Keratinocyte (primary cell): ENCODE measurements around the gene CACNG3. TPM values are rescaled to one million over a fixed set of nuclear protein-coding genes. Genes with fewer than 3 reads are reported as not detected.

ENCODE experiments used
- DNase-seq: peaks from one replicate; pipeline ENCODE4 v3.0.0-alpha.2; 2011; ENCODE audit warnings: low read depth, missing footprints, low spot score
- FAIRE-seq: peaks from 2 replicates; lab custom pipeline; 2011; peaks lifted over from hg19 to GRCh38; lab: Jason Lieb, UNC
- H2AFZ ChIP-seq: 2 replicates; pipeline ENCODE4 v1.6.0; 2012; ENCODE audit warnings: low read length, control low read depth, inconsistent platforms; ENCODE audit not compliant: control insufficient read depth
- H3K27ac ChIP-seq: 2 replicates; pipeline ENCODE4 v1.5.1; 2011; ENCODE audit warnings: low read length; ENCODE audit not compliant: control insufficient read depth, insufficient read depth
- H3K27me3 ChIP-seq: 3 replicates; pipeline ENCODE4 v1.6.0; 2011; ENCODE audit warnings: low read length; ENCODE audit not compliant: control insufficient read depth, insufficient read depth; ENCODE audit errors: extremely low read depth
- H3K36me3 ChIP-seq, 2 experiments: 2 replicates in 1 of 2; 3 replicates in 1 of 2; pipeline ENCODE4 v1.5.1; 2011; ENCODE audit warnings: low read length in 2 of 2, mild to moderate bottlenecking in 1 of 2; ENCODE audit not compliant: control insufficient read depth in 2 of 2, insufficient read depth in 2 of 2; ENCODE audit errors: extremely low read depth in 1 of 2
- H3K4me1 ChIP-seq: 3 replicates; pipeline ENCODE4 v1.5.1; 2011; ENCODE audit warnings: low read length; ENCODE audit not compliant: control insufficient read depth, insufficient read depth; ENCODE audit errors: extremely low read depth
- H3K4me2 ChIP-seq: 3 replicates; pipeline ENCODE4 v1.6.0; 2011; ENCODE audit warnings: low read depth, low read length; ENCODE audit not compliant: control insufficient read depth, insufficient read depth; ENCODE audit errors: extremely low read depth
- H3K4me3 ChIP-seq, 3 experiments: fragments of 200-600 bp in 1 of 3; sonication (generic) in 1 of 3; 2 replicates in 2 of 3; 3 replicates in 1 of 3; pipeline ENCODE4 v1.5.1; 2011 to 2016; ENCODE audit warnings: low read length in 3 of 3, mild to moderate bottlenecking in 3 of 3, control low read depth in 2 of 3, inconsistent platforms in 1 of 3, low read depth in 1 of 3, mixed read lengths in 1 of 3, mixed run types in 1 of 3, moderate library complexity in 1 of 3; ENCODE audit not compliant: control insufficient read depth in 2 of 3, insufficient read depth in 2 of 3; ENCODE audit errors: extremely low read depth in 1 of 3
- H3K79me2 ChIP-seq: 2 replicates; pipeline ENCODE4 v1.6.0; 2012; ENCODE audit warnings: low read length; ENCODE audit not compliant: control insufficient read depth, insufficient read depth
- H3K9ac ChIP-seq: 3 replicates; pipeline ENCODE4 v1.6.0; 2011; ENCODE audit warnings: low read length; ENCODE audit not compliant: control insufficient read depth, insufficient read depth; ENCODE audit errors: extremely low read depth
- H3K9me1 ChIP-seq: 3 replicates; pipeline ENCODE4 v1.6.0; 2011; ENCODE audit warnings: low read length; ENCODE audit not compliant: control insufficient read depth, insufficient read depth; ENCODE audit errors: extremely low read depth
- H3K9me3 ChIP-seq: 2 replicates; pipeline ENCODE4 v1.5.1; 2012; ENCODE audit warnings: low read depth, low read length; ENCODE audit not compliant: control insufficient read depth
- H4K20me1 ChIP-seq: 3 replicates; pipeline ENCODE4 v1.6.0; 2011; ENCODE audit warnings: low read length; ENCODE audit not compliant: control insufficient read depth, insufficient read depth; ENCODE audit errors: extremely low read depth
- EZH2 ChIP-seq: IDR thresholded peaks from one replicate; pipeline ENCODE4 v1.6.1; 2012; ENCODE audit warnings: inconsistent platforms, mild to moderate bottlenecking, low read length, moderate library complexity
- dilution Hi-C: fragments of 300-500 bp; cut with MboI; formaldehyde crosslinking; loops from one replicate; pipeline ENCODE4 v1.7.0; 2020; ENCODE audit warnings: low sequenced_read_pairs; ENCODE audit not compliant: extremely low pct_ligation_motif_present
- polyA plus RNA-seq, 5 experiments: library from polyadenylated mRNA; depleted of rRNA in 3 of 5; stranded (reverse) in 3 of 5; stranded (forward) in 1 of 5; unstranded in 1 of 5; fragments of >200 nt; gene quantifications; 1 replicate in 1 of 5; 2 replicates in 3 of 5; 3 replicates in 1 of 5; pipeline versions ENCODE4 v1.2.1 to v1.2.3, GENCODE V29; 2011 to 2012; ENCODE audit warnings: missing spikeins in 2 of 5, low read depth in 1 of 5, low replicate concordance in 1 of 5
- TF ChIP-seq, protein P1 (sequence below), 3 experiments: IDR thresholded peaks in 1 of 3; conservative IDR thresholded peaks in 1 of 3; optimal IDR thresholded peaks in 1 of 3; 2 replicates in 2 of 3; 3 replicates in 1 of 3; pipeline versions ENCODE3 to v1.5.1; 2011; ENCODE audit warnings: low read length in 3 of 3, mild to moderate bottlenecking in 3 of 3, moderate library complexity in 2 of 3, control low read depth in 1 of 3, inconsistent platforms in 1 of 3; ENCODE audit not compliant: insufficient read depth in 2 of 3; ENCODE audit errors: extremely low read depth in 1 of 3

CACNG3 gene
- polyA plus RNA-seq, 1 donor (not counting 4 experiments of a cell fraction or from before 2014, with no cell fraction given), result not detected

DNA sequence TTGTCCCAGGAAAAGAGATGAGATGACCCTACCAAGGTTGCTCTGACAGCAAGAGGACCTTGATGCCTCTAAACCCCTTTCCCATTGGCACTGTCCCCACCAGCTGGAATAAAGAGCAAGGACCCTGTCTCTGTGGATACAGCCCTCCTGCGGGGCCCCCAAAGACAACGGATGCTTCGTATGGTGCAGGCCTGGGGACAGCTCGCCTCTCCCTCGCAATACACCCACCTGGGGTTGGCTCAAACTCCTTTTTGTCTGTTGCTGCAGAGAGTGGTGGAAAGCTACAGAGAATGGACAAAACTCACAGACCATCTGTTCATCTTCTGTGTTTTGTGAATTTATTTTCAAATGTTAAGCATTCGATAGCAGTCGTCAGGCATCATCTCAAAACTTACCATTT, 27.6 kb upstream of the CACNG3 start:
- H3K79me2 ChIP-seq, result no peaks in the 10 kb centered on the region
- DNase-seq (no peak), FAIRE-seq (no peak)
- H4K20me1 ChIP-seq, result no peaks in the 10 kb centered on the region
- H3K36me3 ChIP-seq, result no peaks in the 10 kb centered on the region
- TF ChIP-seq EZH2, result no peak
- TF ChIP-seq, protein P1, sequence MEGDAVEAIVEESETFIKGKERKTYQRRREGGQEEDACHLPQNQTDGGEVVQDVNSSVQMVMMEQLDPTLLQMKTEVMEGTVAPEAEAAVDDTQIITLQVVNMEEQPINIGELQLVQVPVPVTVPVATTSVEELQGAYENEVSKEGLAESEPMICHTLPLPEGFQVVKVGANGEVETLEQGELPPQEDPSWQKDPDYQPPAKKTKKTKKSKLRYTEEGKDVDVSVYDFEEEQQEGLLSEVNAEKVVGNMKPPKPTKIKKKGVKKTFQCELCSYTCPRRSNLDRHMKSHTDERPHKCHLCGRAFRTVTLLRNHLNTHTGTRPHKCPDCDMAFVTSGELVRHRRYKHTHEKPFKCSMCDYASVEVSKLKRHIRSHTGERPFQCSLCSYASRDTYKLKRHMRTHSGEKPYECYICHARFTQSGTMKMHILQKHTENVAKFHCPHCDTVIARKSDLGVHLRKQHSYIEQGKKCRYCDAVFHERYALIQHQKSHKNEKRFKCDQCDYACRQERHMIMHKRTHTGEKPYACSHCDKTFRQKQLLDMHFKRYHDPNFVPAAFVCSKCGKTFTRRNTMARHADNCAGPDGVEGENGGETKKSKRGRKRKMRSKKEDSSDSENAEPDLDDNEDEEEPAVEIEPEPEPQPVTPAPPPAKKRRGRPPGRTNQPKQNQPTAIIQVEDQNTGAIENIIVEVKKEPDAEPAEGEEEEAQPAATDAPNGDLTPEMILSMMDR (optimal IDR thresholded peaks at IDR 0.05 in 1 of 3, IDR thresholded peaks at IDR 0.05 in 1 of 3, conservative IDR thresholded peaks at IDR 0.05 in 1 of 3; ENCODE audit: extremely low read depth in 1 of 3, insufficient read depth in 2 of 3, low read length in 3 of 3), result no peak
- dilution Hi-C loops, result no loop called here
- no peak overlapping the region for H3K27ac ChIP-seq
- H3K9ac ChIP-seq, result no peak overlapping the region
- H3K4me1 ChIP-seq, result no peaks in the 10 kb centered on the region
- no peaks in the 10 kb centered on the region for H3K27me3 ChIP-seq
- no peak overlapping the region for H2AFZ ChIP-seq
- H3K9me1 ChIP-seq, result no peaks in the 10 kb centered on the region
- no peaks in the 10 kb centered on the region for H3K9me3 ChIP-seq
- H3K4me2 ChIP-seq, result no peak overlapping the region
- H3K4me3 ChIP-seq, result no peak overlapping the region

DNA sequence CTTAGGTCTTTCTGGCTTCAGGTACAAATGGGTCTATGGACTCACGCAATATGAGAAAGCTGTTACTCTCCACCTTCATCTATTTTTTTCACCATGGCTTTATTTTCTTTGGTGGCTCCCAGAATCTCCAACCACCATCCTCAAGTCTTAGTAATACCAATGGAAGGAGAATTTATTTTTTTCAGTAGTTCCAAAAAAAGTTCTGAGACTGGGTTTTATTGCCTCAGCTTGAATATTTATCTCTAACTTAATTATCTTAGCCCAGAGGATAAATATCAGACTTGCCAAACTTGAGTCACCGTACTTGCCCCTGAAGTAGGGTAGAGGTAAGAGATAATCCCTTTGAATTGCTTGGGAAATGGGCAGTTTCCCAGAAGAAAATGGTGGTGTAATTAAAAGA, 23.2 kb upstream of the CACNG3 start:
- Histone ChIP-seq H2AFZ (no peak overlapping the region), H3K79me2 (no peaks in the 10 kb centered on the region), H3K9me1 (no peaks in the 10 kb centered on the region), H3K27ac (no peak overlapping the region), H3K4me2 (no peak overlapping the region), H4K20me1 (no peaks in the 10 kb centered on the region), H3K27me3 (no peaks in the 10 kb centered on the region), H3K4me3 (no peak overlapping the region), H3K4me1 (no peaks in the 10 kb centered on the region), H3K9ac (no peak overlapping the region), H3K36me3 (no peaks in the 10 kb centered on the region), H3K9me3 (peaks cover 2% of the 10 kb centered on the region)
- TF ChIP-seq EZH2, result no peak
- TF ChIP-seq, protein P1 (optimal IDR thresholded peaks at IDR 0.05 in 1 of 3, IDR thresholded peaks at IDR 0.05 in 1 of 3, conservative IDR thresholded peaks at IDR 0.05 in 1 of 3; ENCODE audit: extremely low read depth in 1 of 3, insufficient read depth in 2 of 3, low read length in 3 of 3), result no peak
- FAIRE-seq (no peak), DNase-seq (no peak)
- dilution Hi-C loops, result no loop called here
